GM08714 (cell line): ENCODE data around the gene IGF1R.

Source experiments
- H3K4me3 ChIP-seq: fragments of 200-500 bp; sonication (Bioruptor generic); 2 replicates; pipeline ENCODE4 v1.5.1; 2014; ENCODE audit warnings: mild to moderate bottlenecking, low read length, inconsistent platforms
- ZNF274 ChIP-seq: IDR thresholded peaks from 2 replicates; pipeline ENCODE4 v1.6.1; 2012; ENCODE audit warnings: mild to moderate bottlenecking, low read depth, low read length

Gene IGF1R

DNA sequence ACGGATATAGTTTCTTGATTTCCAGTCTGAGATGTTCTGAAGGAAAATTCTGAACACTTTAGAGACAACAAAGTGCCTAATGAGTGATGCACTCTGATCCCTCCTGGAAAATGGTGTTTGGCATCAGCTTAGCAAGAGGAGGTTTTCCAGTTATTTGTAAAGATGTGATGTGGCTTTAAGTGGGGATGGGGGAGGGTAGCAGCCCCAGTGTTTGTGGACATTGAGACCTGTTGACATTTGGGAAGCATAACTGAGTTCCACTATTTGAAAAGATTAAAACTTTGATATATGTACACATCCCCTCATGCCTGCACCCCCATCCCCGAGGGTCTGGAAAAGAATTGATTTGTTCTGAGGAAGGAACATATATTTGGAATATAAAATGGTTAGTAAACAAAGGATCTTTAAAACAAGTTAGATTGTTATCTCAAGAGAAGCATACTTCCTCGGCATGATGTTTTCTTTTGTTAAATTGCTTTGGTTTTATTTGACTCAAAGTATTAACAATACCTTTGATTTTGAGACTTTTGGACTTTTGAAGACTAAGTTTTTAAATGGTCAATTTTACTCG lies 6.5 kb downstream of the IGF1R start:
- no peak overlapping the region for H3K4me3 ChIP-seq
- no peak for TF ChIP-seq ZNF274

DNA sequence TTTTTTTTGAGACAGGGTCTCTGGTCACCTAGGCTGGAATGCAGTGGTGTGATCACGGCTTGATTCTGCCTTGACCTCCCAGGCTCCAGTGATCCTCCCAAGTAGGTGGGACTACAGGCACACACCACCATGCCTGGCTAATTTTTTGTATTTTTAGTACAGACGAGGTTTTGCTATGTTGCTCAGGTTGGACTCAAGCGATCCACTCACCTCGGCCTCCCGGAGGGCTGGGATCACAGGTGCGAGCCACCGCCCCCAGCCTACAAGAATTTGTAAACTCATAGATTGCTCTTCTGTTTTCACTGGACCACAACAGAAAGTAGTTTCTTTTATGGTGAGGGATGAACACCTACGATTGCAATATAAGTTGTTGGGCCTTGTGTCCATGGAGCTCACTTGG lies 7.4 kb downstream of the IGF1R start:
- no peak for TF ChIP-seq ZNF274
- no peak overlapping the region for H3K4me3 ChIP-seq

DNA sequence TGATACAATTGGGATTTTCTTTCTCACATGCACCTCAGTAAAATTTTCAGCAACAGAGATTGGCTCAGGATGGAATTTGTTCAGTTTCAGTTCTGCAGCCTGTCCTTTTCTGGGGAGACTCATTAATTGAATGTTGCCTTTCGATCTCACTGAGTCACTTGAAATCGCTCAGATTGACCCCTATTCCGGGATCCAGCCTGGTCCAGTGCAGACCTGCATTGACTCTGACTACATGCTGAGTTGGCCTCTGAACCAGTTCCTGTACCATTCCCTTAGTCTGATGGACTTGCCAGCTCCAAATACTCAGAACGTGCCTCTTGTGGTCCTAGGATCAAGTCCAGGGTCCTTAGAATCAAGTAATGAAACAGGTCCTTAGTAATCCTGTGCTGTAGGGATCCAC lies 9.4 kb downstream of the IGF1R start:
- H3K4me3 ChIP-seq, result no peak overlapping the region
- TF ChIP-seq ZNF274, result no peak

DNA sequence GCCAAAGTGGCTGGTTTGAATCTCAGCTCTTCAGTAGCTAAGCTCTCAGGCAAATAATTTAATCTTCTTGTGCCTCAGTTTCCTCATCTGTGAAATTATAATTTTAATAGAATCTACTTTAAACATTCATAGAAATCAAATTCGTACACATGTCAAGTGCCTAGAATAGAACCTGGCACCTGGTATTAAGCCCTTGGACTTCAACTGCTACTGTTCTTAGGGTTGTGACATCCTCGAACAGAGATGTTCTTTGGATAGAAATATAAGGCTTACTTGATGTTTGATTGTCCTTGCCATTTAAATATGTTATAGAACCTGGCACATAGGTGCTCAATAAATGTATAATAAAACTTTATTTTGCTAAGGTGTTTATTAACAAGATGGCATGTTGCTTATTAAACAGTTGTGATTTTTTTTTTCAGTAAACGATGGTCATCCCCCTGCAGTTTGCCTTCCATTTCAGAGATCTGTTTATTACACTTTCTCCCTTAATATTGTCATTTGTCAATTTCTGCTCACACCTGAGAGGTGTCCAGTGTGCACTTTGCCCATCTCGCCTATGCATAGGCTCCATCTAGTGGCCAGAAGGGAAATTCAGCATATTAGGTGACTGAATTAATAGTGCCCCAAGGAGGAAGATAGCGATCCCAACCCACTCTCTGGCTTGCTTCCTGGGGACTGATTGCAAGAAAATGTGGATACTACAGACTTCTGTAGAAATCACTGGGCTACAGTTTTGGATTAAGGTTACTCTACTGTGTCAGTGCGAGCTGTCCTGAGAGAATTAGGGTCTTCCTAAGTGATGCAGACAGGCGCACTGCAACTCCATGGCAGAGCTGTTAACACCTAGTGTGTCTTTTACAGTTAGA lies 10.7 kb downstream of the IGF1R start:
- TF ChIP-seq ZNF274, result no peak
- H3K4me3 ChIP-seq, result no peak overlapping the region

DNA sequence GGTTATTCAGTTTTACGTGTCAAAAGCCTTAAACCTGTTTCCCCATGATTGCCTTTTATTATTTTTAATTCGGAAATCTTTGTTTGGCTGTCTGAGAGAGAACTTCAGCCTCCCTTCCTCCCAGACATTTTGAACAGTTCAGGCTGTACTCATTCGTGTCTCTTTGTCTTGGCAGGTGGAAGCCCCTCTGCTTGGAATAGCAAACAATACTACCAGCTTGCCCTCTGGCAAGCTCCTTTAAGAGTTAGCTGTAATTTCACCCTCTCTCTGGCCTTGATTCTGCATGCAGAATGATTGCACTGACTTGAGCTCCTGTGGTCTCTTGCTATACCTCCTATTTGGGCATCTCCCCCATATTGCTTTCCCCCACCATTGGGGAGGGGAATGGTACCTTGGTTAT lies 11.7 kb downstream of the IGF1R start:
- no peak overlapping the region for H3K4me3 ChIP-seq
- TF ChIP-seq ZNF274, result no peak

DNA sequence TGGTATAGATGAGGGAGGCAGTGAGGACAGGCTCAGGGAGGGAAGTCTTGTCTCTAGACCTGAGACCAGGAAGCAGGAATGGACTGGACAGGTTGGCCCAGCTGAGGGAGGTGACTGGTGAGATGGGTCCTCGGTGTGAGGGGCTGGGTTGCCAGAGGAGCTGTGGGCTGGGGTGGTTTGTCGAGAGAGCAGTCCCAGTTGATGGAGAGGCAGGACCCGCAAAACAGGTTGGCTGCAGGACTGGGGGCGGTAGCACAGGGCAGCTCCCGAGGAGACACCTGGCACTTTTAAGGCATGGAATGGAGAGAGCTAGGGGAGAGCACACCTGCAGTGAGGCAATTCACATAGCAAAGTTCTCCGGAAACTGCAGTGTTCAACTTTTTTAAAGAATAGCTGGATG lies 14.7 kb downstream of the IGF1R start:
- no peak for TF ChIP-seq ZNF274
- no peak overlapping the region for H3K4me3 ChIP-seq

DNA sequence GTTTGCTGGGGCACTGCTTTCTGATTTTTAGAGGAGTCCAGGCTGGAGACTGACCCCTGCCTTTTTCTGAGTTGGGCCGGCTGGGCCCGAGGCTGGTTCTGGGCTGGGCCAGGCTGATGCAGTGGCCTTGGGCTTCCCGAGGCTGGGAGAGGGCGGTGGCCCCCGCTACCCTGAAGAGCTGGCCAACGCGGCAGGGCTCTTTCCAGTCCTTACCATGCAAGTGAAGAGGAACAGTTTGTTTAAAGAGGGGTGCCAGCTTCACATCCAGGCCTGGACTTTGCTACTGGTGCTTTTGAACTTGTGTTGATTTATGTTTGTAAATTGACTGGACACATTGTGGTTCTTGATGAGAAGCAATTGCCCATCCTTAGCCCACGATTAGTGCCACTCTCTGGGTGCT lies 15.3 kb downstream of the IGF1R start:
- no peak overlapping the region for H3K4me3 ChIP-seq
- no peak for TF ChIP-seq ZNF274

DNA sequence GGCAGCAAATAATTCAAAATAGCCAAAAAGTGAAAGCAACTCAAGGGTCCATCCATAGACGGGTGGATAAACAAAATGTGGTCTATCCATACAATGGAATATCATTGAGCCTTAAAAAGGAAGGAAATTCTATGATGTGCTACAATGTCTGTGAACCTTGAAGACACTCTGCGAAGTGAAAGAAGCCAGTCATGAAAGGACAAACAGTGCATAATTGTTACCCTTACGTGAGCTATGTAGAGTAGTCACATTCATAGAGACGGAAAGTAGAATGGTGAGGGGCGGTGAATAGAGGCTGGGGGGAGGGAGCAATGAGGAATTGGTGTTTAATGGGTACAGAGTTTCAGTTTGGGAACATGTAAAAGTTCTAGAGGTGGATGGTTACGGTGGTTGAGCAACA lies 18.1 kb downstream of the IGF1R start:
- TF ChIP-seq ZNF274, result no peak
- H3K4me3 ChIP-seq, result no peak overlapping the region

DNA sequence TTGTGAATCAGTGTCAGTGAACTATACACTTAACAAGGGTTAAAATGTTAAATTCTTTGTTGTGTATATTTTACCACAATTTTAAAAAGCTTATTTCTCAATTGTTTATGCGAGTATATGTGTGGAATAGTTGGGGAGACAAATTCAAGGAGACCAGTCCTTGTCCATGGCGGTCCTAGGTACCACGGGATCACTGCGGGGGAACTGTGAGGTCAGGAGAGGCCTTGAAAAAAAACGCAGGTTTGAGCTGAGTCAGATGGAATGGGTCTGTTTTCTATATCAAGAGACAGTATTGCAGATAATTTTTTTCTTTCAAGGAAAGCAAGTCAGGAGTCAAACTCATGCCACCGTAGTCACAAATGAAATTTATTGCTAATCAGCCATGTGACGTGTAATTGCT lies 18.5 kb downstream of the IGF1R start:
- H3K4me3 ChIP-seq, result no peak overlapping the region
- no peak for TF ChIP-seq ZNF274

DNA sequence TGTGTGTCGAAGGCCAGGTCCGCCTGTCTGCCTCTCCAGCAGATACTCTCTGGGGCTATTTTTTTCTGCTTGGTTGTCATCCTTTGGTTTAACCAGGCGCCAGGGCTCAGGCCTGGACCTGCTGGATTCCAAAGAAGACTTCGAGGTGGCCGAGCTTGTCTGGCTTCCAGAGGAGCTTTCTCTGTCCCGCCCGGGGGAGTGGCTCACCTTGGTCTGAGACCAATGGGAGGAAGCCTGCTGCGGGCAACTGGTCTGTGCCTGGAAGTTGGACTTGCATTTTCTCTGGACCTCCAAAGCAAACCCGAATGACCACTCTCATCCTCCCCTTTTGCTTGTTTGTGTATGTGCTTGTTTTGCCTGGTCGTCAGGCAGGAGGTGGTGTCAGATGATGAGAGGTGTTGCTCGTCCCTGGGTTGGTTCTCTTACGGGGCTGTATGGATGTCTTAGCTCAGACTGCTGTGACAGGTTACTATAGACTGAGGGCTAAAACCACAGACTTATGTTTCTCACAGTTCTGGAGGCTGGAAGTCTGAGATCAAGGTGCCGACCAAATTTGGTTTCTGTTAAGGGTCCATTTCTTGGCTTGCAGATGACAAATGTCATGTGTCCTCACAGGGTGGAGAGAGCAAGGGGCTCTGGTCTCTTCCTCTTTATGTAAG lies 19.3 kb downstream of the IGF1R start:
- no peak overlapping the region for H3K4me3 ChIP-seq
- TF ChIP-seq ZNF274, result no peak

DNA sequence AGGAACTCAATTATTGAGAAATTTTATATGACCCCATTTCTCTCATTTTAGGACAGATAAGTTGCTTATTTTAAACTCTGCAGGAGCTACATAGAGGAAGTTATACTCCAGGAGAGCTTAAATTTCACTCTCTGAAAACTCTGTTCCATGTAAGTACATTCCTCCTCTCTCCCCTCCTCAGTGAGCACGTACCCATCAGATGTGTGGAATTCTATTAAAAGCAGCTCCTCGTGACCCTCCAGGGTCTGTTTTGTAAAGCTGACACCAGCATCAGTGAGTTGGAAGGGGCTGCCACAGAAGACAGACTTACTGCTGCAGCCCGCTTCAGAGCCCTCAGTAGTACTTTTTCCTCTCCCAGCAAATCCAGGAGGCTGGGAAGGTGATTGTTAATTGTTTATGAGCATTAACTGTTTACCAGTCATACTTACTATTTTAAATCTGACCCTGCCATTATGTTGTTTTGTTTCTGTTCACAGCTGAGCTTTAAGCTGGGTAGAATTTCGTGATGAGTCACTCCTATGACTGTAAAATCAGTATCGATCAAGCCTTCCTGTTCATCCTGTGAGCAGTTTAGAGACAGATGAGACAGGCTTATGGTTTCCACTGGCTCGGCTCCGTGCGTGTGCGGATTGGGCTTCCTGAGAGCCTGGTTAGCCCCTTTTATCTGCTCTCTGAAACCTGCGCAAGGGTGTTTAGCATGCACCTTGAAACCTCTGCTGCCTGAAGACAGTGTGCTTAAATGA lies 20.4 kb downstream of the IGF1R start:
- no peak for TF ChIP-seq ZNF274
- H3K4me3 ChIP-seq, result no peak overlapping the region

DNA sequence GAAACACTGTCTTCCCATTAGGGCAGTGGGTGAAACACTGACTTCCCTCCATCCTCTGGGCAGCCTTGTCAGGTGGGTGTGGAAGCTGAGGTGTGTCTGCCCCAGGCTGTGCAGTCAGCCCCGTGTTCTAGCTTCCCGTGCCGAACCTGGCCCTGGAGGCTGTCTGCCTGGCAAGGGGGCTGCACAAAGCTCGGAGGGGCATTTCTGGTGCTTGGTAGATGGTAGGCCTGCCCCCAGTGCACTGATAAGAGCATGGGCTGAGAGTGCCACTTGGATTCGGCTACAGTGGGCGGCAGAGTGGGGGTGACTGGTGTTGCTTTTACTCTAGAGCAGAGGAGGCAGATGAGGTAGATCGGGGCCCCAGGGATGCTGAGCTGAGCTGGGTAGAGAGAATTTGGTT lies 21.3 kb downstream of the IGF1R start:
- no peak overlapping the region for H3K4me3 ChIP-seq
- TF ChIP-seq ZNF274, result no peak

DNA sequence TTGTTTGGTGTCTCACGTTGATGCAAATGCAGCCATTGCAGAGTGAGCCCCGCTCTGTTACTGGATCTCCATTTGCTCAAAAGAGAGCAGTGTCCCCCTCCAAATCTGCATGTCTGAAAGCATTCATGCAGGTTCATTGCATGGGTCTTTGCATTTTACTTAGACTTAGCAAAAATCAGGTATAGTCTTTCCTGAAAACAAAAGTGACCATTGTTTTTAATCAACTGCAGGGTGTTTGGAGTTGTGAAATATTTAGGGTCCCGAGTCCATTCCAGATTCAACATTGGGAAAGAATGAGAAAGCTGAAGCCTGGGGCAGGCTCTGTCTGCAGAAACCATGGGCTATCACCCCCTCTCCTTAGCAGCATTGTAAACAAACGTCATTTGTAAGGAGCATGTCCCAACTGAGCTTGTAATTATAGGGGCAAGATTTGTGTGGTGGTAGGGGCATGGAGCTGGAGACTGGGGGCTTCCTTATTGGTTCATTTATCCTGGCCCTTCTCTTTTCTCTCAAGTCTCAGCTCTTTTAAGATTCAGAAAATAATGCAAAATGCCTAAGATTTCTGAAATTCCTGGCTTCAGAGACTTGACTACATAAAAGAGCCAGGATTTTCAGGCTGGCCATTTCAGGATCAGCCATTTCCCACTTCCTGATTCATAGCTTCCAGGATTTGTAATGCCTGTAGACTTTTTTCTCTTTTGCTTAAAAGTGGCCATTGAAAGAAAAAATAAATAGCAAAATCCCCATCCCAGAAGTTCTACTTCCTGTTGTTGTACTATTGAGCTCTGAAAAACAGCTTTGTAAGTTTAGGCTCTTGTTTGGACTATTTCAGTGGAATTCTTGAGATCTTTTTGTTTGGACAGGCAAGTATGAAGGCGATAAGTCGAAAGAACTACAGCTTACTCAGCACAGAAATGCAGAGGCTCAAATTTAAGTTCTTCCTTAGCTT lies 23.0 kb downstream of the IGF1R start:
- TF ChIP-seq ZNF274, result no peak
- no peak overlapping the region for H3K4me3 ChIP-seq
